SK-N-SH (cell line): ENCODE measurements around the gene MACROD2. TPM values are rescaled to one million over a fixed set of nuclear protein-coding genes. Genes with fewer than 3 reads are reported as not detected.

Experiments used
- CTCF ChIA-PET: fragments of 300-600, 350-600 bp; formaldehyde crosslinking; extraction: SDS; loops from one replicate; lab custom pipeline; 2021; lab: Yijun Ruan, JAX
- POLR2A ChIA-PET: fragments of 350-600 bp; sonication (Branson Sonifier 250); formaldehyde crosslinking; extraction: SDS; loops from one replicate; lab custom pipeline; 2020; ENCODE audit warnings: antibody characterized with exemption, inconsistent platforms; lab: Yijun Ruan, JAX
- DNase-seq: peaks from one replicate; pipeline ENCODE4 v3.0.0; 2012
- H2AFZ ChIP-seq: fragments of 200-600 bp; sonication (generic); 2 replicates; pipeline ENCODE4 v1.8.1; 2016; ENCODE audit warnings: antibody characterized with exemption, mild to moderate bottlenecking, low read depth
- H3F3A ChIP-seq: fragments of 200-600 bp; sonication (generic); replicated peaks from 2 replicates; pipeline ENCODE3; 2016; ENCODE audit warnings: antibody characterized with exemption, mild to moderate bottlenecking; ENCODE audit not compliant: insufficient read depth
- H3K27ac ChIP-seq, 2 experiments: fragments of 200-500 bp in 1 of 2; fragments of 200-600 bp in 1 of 2; sonication (Bioruptor generic) in 1 of 2; sonication (generic), shearing (Covaris generic) in 1 of 2; 2 replicates each; pipeline versions ENCODE4 v1.5.1 to v1.6.1; 2014 to 2016; ENCODE audit warnings: low read depth in 2 of 2, inconsistent platforms in 1 of 2, low read length in 1 of 2, mild to moderate bottlenecking in 1 of 2, mixed read lengths in 1 of 2
- H3K27me3 ChIP-seq: fragments of 200-600 bp; sonication (generic), shearing (Covaris generic); 2 replicates; pipeline ENCODE4 v1.6.1; 2016; ENCODE audit warnings: mixed run types; ENCODE audit not compliant: insufficient read depth
- H3K36me3 ChIP-seq, 2 experiments: fragments of 200-500 bp in 1 of 2; fragments of 200-600 bp in 1 of 2; sonication (Bioruptor generic) in 1 of 2; sonication (generic) in 1 of 2; replicated peaks in 1 of 2; 2 replicates each; pipeline versions ENCODE3 to v1.5.1; 2014 to 2016; ENCODE audit warnings: low read length in 1 of 2, mild to moderate bottlenecking in 1 of 2; ENCODE audit not compliant: insufficient read depth in 2 of 2, control insufficient read depth in 1 of 2
- H3K4me1 ChIP-seq, 2 experiments: fragments of 200-500 bp in 1 of 2; fragments of 200-600 bp in 1 of 2; sonication (Bioruptor generic) in 1 of 2; sonication (generic), shearing (Covaris generic) in 1 of 2; 2 replicates each; pipeline versions ENCODE4 v1.5.1 to v1.6.1; 2014 to 2016; ENCODE audit warnings: low read depth in 1 of 2, low read length in 1 of 2, mixed run types in 1 of 2; ENCODE audit not compliant: insufficient read depth in 2 of 2, control insufficient read depth in 1 of 2
- H3K4me2 ChIP-seq: fragments of 200-600 bp; sonication (generic), shearing (Covaris generic); 2 replicates; pipeline ENCODE4 v1.6.1; 2017; ENCODE audit warnings: mixed run types
- H3K4me3 ChIP-seq, 2 experiments: fragments of 200-500 bp in 1 of 2; fragments of 200-600 bp in 1 of 2; sonication (Bioruptor generic) in 1 of 2; sonication (generic), shearing (Covaris generic) in 1 of 2; 2 replicates each; pipeline versions ENCODE4 v1.5.1 to v1.8.1; 2014 to 2016; ENCODE audit warnings: low read depth in 2 of 2, inconsistent platforms in 1 of 2, low read length in 1 of 2, mild to moderate bottlenecking in 1 of 2, mixed read lengths in 1 of 2, moderate library complexity in 1 of 2
- H3K79me2 ChIP-seq: fragments of 200-600 bp; sonication (generic); 2 replicates; pipeline ENCODE4 v1.8.1; 2017; ENCODE audit warnings: mild to moderate bottlenecking; ENCODE audit not compliant: insufficient read depth
- H3K9ac ChIP-seq: fragments of 200-600 bp; sonication (generic); 2 replicates; pipeline ENCODE4 v1.6.1; 2017; ENCODE audit warnings: mixed run types
- H3K9me2 ChIP-seq: fragments of 200-600 bp; sonication (generic); 2 replicates; pipeline ENCODE4 v1.6.1; 2017; ENCODE audit warnings: mixed run types
- H3K9me3 ChIP-seq: fragments of 200-600 bp; sonication (generic); 2 replicates; pipeline ENCODE4 v1.6.1; 2017; ENCODE audit warnings: mixed run types, mild to moderate bottlenecking, moderate library complexity
- H4K20me1 ChIP-seq: fragments of 200-600 bp; sonication (generic); 2 replicates; pipeline ENCODE4 v1.6.1; 2017; ENCODE audit warnings: mild to moderate bottlenecking, mixed run types; ENCODE audit not compliant: insufficient read depth
- EP300 ChIP-seq, 2 experiments: IDR thresholded peaks; 2 replicates each; pipeline versions ENCODE4 v1.4.0 to v1.6.1; 2012; ENCODE audit warnings: borderline replicate concordance in 1 of 2, low read depth in 1 of 2, low read length in 1 of 2
- EZH2phosphoT487 ChIP-seq: fragments of 200-600 bp; sonication (generic); IDR thresholded peaks from 2 replicates; pipeline ENCODE4 v1.6.1; 2017; ENCODE audit warnings: low read depth, mixed run types, mild to moderate bottlenecking, antibody characterized with exemption, moderate library complexity, borderline replicate concordance
- FOSL2 ChIP-seq: IDR thresholded peaks from 2 replicates; pipeline ENCODE4 v1.4.0; 2012; ENCODE audit warnings: low read depth, mild to moderate bottlenecking, moderate library complexity, borderline replicate concordance
- GABPA ChIP-seq: IDR thresholded peaks from 2 replicates; pipeline ENCODE4 v1.4.0; 2012; ENCODE audit warnings: low read depth, mild to moderate bottlenecking
- JUND ChIP-seq: IDR thresholded peaks from 2 replicates; pipeline ENCODE4 v1.4.0; 2012
- MAX ChIP-seq: IDR thresholded peaks from 2 replicates; pipeline ENCODE4 v1.4.0; 2012; ENCODE audit warnings: low read depth
- MEF2A ChIP-seq: IDR thresholded peaks from 2 replicates; pipeline ENCODE4 v1.4.0; 2012; ENCODE audit warnings: low read depth, borderline replicate concordance
- NRF1 ChIP-seq: IDR thresholded peaks from 2 replicates; pipeline ENCODE4 v1.6.1; 2012; ENCODE audit warnings: low read depth, mild to moderate bottlenecking, low read length
- RAD21 ChIP-seq: IDR thresholded peaks from 2 replicates; pipeline ENCODE4 v1.6.1; 2012; ENCODE audit warnings: mild to moderate bottlenecking, low read length
- RCOR1 ChIP-seq: fragments of 150-350 bp; IDR thresholded peaks from 2 replicates; pipeline ENCODE4 v1.6.1; 2017; ENCODE audit warnings: antibody characterized with exemption, low read length
- REST ChIP-seq: IDR thresholded peaks from 2 replicates; pipeline ENCODE4 v1.6.1; 2012; ENCODE audit warnings: mild to moderate bottlenecking, low read depth, low read length, moderate library complexity
- SIN3A ChIP-seq: IDR thresholded peaks from 2 replicates; pipeline ENCODE4 v1.6.1; 2012; ENCODE audit warnings: low read depth, mild to moderate bottlenecking, low read length, moderate library complexity, borderline replicate concordance
- SMC3 ChIP-seq: IDR thresholded peaks from 2 replicates; pipeline ENCODE4 v1.6.1; 2012; ENCODE audit warnings: low read depth, low read length, improper control_type of control experiment
- TAF1 ChIP-seq: IDR thresholded peaks from 2 replicates; pipeline ENCODE4 v1.6.1; 2012; ENCODE audit warnings: low read depth, mild to moderate bottlenecking, low read length, moderate library complexity, borderline replicate concordance
- WGBS: methylation state at CpG from one replicate; pipeline ENCODE4 v1.1.6; 2017; ENCODE audit warnings: low lambda C conversion rate; 5-methylcytosine and 5-hydroxymethylcytosine counted together
- polyA plus RNA-seq, 3 experiments: library from polyadenylated mRNA; depleted of rRNA; stranded (reverse); fragments of >200 nt; gene quantifications; 2 replicates each; pipeline ENCODE4 v1.2.3, GENCODE V29; 2012
- TF ChIP-seq, protein P1 (sequence below): IDR thresholded peaks from 2 replicates; pipeline ENCODE4 v1.4.0; 2012; ENCODE audit warnings: low read depth, borderline replicate concordance
- TF ChIP-seq, protein P2 (sequence below): IDR thresholded peaks from 2 replicates; pipeline ENCODE4 v1.4.0; 2012; ENCODE audit warnings: low read depth, borderline replicate concordance

Gene MACROD2
- polyA plus RNA-seq, 1 of the 3 experiments (the other 2 are of a cell fraction), result 0.33 TPM

DNA sequence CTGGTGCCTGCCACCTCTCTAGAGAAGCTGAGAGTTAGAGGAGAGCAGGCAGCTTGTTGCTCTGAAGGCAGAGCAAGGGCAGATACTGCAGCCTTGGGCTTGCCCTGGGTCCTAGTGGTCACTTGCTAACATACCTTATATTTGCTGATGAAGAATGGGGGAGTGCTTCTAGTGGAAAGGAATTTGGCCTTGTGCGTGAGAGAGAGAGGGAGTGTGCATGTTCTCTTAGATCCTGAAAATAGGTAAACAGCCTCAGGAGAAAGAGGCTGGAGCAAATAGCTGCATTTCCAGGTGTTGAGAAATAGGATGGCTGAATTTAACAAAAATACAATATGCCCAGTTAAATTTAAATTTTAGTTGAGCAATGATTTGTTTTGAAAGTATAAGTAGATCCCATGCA lies 1066.6 kb downstream of the MACROD2 start:
- no peaks in the 10 kb centered on the region for H3F3A ChIP-seq
- no peaks in the 10 kb centered on the region for H3K27me3 ChIP-seq
- H3K4me2 ChIP-seq, result no peak overlapping the region
- CTCF ChIA-PET, result no interaction called here
- H3K4me3 ChIP-seq, result no peak overlapping the region
- no peak overlapping the region for H2AFZ ChIP-seq
- 0 out of 2 replicates have a peak, but pooled peaks cover 5% of the 10 kb centered on the region for H3K9me3 ChIP-seq
- TF ChIP-seq RCOR1 (no peak), GABPA (no peak), FOSL2 (no peak), REST (no peak), EZH2phosphoT487 (no peak), MEF2A (no peak), SMC3 (no peak), JUND (no peak), EP300 (IDR thresholded peaks at IDR 0.05; ENCODE audit: borderline replicate concordance in 1 of 2, low read depth in 1 of 2, low read length in 1 of 2) (no peak), SIN3A (no peak), TAF1 (no peak), RAD21 (no peak), NRF1 (no peak), MAX (no peak)
- TF ChIP-seq, protein P1, sequence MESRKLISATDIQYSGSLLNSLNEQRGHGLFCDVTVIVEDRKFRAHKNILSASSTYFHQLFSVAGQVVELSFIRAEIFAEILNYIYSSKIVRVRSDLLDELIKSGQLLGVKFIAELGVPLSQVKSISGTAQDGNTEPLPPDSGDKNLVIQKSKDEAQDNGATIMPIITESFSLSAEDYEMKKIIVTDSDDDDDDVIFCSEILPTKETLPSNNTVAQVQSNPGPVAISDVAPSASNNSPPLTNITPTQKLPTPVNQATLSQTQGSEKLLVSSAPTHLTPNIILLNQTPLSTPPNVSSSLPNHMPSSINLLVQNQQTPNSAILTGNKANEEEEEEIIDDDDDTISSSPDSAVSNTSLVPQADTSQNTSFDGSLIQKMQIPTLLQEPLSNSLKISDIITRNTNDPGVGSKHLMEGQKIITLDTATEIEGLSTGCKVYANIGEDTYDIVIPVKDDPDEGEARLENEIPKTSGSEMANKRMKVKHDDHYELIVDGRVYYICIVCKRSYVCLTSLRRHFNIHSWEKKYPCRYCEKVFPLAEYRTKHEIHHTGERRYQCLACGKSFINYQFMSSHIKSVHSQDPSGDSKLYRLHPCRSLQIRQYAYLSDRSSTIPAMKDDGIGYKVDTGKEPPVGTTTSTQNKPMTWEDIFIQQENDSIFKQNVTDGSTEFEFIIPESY, result no peak
- TF ChIP-seq, protein P2, sequence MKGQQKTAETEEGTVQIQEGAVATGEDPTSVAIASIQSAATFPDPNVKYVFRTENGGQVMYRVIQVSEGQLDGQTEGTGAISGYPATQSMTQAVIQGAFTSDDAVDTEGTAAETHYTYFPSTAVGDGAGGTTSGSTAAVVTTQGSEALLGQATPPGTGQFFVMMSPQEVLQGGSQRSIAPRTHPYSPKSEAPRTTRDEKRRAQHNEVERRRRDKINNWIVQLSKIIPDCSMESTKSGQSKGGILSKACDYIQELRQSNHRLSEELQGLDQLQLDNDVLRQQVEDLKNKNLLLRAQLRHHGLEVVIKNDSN, result no peak
- 78% methylated on average over 1 of the region's 1 CpG for WGBS
- no peak for DNase-seq
- H4K20me1 ChIP-seq, result no peaks in the 10 kb centered on the region
- H3K27ac ChIP-seq, result no peak overlapping the region
- H3K9ac ChIP-seq, result no peak overlapping the region
- no peaks in the 10 kb centered on the region for H3K79me2 ChIP-seq
- no peaks in the 10 kb centered on the region for H3K36me3 ChIP-seq
- H3K4me1 ChIP-seq, result no peaks in the 10 kb centered on the region; a peak in 1 of 4 replicates
- POLR2A ChIA-PET, result no interaction called here
- no peaks in the 10 kb centered on the region for H3K9me2 ChIP-seq
